Mesenchymal stem cell (in vitro differentiated cells and primary cell): ENCODE results near the gene BAG2.

Experiments used
- DNase-seq: peaks from one replicate; pipeline ENCODE4 v3.0.0-alpha.2; 2013
- H2AFZ ChIP-seq: one replicate; pipeline ENCODE4 v1.6.1; 2013; ENCODE audit warnings: low read depth, mild to moderate bottlenecking, control low read depth, inconsistent platforms, low read length, moderate library complexity
- H2AK5ac ChIP-seq: 2 replicates; pipeline ENCODE4 v1.6.1; 2013; ENCODE audit warnings: low read length, moderate library complexity, mild to moderate bottlenecking, inconsistent platforms; ENCODE audit not compliant: severe bottlenecking
- H2BK120ac ChIP-seq: one replicate; pipeline ENCODE4 v1.6.1; 2013; ENCODE audit warnings: low read depth, mild to moderate bottlenecking, inconsistent platforms, low read length, moderate library complexity
- H2BK12ac ChIP-seq, 2 experiments: one replicate each; pipeline ENCODE4 v1.6.1; 2013; ENCODE audit warnings: inconsistent platforms in 2 of 2, low read length in 2 of 2, mild to moderate bottlenecking in 2 of 2, moderate library complexity in 2 of 2, control low read depth in 1 of 2
- H2BK15ac ChIP-seq: one replicate; pipeline ENCODE4 v1.6.1; 2013; ENCODE audit warnings: mild to moderate bottlenecking, low read depth, inconsistent platforms; ENCODE audit not compliant: poor library complexity, severe bottlenecking
- H2BK5ac ChIP-seq: 2 replicates; pipeline ENCODE4 v1.6.1; 2013; ENCODE audit warnings: low read depth, mild to moderate bottlenecking, low read length, control low read depth, inconsistent platforms; ENCODE audit not compliant: poor library complexity, severe bottlenecking
- H3K14ac ChIP-seq, 2 experiments: one replicate each; pipeline ENCODE4 v1.6.1; 2013; ENCODE audit warnings: inconsistent platforms in 2 of 2, low read length in 2 of 2, control low read depth in 1 of 2, mild to moderate bottlenecking in 1 of 2, moderate library complexity in 1 of 2
- H3K18ac ChIP-seq, 2 experiments: one replicate each; pipeline ENCODE4 v1.6.1; 2013; ENCODE audit warnings: inconsistent platforms in 2 of 2, low read length in 2 of 2, control low read depth in 1 of 2, low read depth in 1 of 2, mild to moderate bottlenecking in 1 of 2
- H3K23ac ChIP-seq, 2 experiments: one replicate each; pipeline ENCODE4 v1.6.1; 2013; ENCODE audit warnings: inconsistent platforms in 2 of 2, low read length in 2 of 2, mild to moderate bottlenecking in 2 of 2, moderate library complexity in 2 of 2, control low read depth in 1 of 2
- H3K27ac ChIP-seq: 2 replicates; pipeline ENCODE4 v1.5.1; 2013; ENCODE audit warnings: mild to moderate bottlenecking, moderate library complexity, low read length, control low read depth, inconsistent platforms; ENCODE audit not compliant: poor library complexity, severe bottlenecking
- H3K27me3 ChIP-seq, 2 experiments: 2 replicates each; pipeline versions ENCODE4 v1.6.1 to v1.7.0; 2013; ENCODE audit warnings: low read length in 2 of 2, mild to moderate bottlenecking in 2 of 2, moderate library complexity in 2 of 2, control low read depth in 1 of 2, inconsistent platforms in 1 of 2; ENCODE audit not compliant: control insufficient read depth in 1 of 2, insufficient read depth in 1 of 2
- H3K36me3 ChIP-seq, 2 experiments: 2 replicates each; pipeline versions ENCODE4 v1.6.1 to v1.7.0; 2013; ENCODE audit warnings: low read length in 2 of 2, control low read depth in 1 of 2, inconsistent platforms in 1 of 2, low read depth in 1 of 2, mild to moderate bottlenecking in 1 of 2; ENCODE audit not compliant: insufficient read depth in 2 of 2, control insufficient read depth in 1 of 2
- H3K4ac ChIP-seq, 2 experiments: one replicate each; pipeline ENCODE4 v1.6.1; 2013; ENCODE audit warnings: inconsistent platforms in 2 of 2, low read length in 2 of 2, mild to moderate bottlenecking in 2 of 2, moderate library complexity in 2 of 2, control low read depth in 1 of 2, low read depth in 1 of 2
- H3K4me1 ChIP-seq: 2 replicates; pipeline ENCODE4 v1.6.1; 2013; ENCODE audit warnings: low read depth, low read length, control low read depth; ENCODE audit not compliant: control insufficient read depth, insufficient read depth
- H3K4me2 ChIP-seq: 2 replicates; pipeline ENCODE4 v1.6.1; 2013; ENCODE audit warnings: low read length, mild to moderate bottlenecking, inconsistent platforms; ENCODE audit not compliant: poor library complexity, severe bottlenecking
- H3K4me3 ChIP-seq, 2 experiments: 2 replicates each; pipeline versions ENCODE4 v1.5.1 to v1.7.0; 2013; ENCODE audit warnings: low read length in 2 of 2, mild to moderate bottlenecking in 2 of 2, control low read depth in 1 of 2, low read depth in 1 of 2; ENCODE audit not compliant: insufficient read depth in 1 of 2
- H3K79me1 ChIP-seq: replicated peaks from 2 replicates; pipeline ENCODE4 v1.6.1; 2013; ENCODE audit warnings: mild to moderate bottlenecking, control low read depth, low read length, inconsistent platforms; ENCODE audit not compliant: poor library complexity, severe bottlenecking
- H3K9ac ChIP-seq: 2 replicates; pipeline ENCODE4 v1.7.0; 2013; ENCODE audit warnings: mild to moderate bottlenecking, low read length, moderate library complexity
- H3K9me3 ChIP-seq: 2 replicates; pipeline ENCODE4 v1.7.0; 2013; ENCODE audit warnings: mild to moderate bottlenecking, low read length; ENCODE audit not compliant: control insufficient read depth
- H4K8ac ChIP-seq: one replicate; pipeline ENCODE4 v1.6.1; 2013; ENCODE audit warnings: inconsistent platforms, mild to moderate bottlenecking, low read length, moderate library complexity
- H4K91ac ChIP-seq: one replicate; pipeline ENCODE4 v1.6.1; 2013; ENCODE audit warnings: mild to moderate bottlenecking, low read length, inconsistent platforms
- WGBS: methylation state at CpG from one replicate; pipeline ENCODE4 v1.1.7; 2013; ENCODE audit warnings: mixed read lengths; 5-methylcytosine and 5-hydroxymethylcytosine counted together

BAG2 gene

DNA sequence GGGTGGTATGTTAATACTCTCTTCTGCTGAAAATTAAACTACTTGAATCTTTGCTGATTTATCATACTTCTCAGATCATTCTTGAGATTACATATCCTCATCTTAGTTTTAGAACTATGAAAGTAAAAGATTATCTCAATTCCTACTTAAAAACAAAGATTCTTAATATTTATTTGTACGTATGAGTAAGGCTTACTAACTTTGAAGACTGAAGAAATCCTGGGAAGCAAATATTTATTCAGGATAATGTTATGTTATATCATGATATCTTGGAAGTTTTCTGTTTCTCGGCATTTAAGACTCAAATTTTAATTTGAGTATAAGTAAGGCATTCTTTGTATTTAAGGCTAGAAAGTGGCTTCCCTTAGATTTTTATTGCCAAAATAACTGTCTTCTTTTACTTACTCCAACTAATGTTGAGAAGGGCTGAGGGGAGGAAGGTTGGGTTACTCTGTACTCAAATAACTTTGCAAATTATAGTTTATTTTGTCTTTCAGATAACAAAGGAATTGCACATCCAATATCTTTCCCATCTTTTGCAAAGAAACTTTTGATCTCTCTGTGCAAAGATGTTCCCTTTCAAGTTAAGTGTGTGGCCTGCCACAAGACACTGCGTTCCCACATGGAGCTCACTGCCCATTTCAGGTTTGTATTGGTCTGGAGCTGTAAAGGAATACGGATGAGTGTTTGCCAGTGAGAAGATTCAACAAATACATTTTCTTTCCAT lies 30.5 kb upstream of the BAG2 start:
- WGBS = 100% methylated on average over 2 of the region's 4 CpGs
- Histone ChIP-seq H3K23ac (no peak overlapping the region), H3K18ac (no peak overlapping the region)

DNA sequence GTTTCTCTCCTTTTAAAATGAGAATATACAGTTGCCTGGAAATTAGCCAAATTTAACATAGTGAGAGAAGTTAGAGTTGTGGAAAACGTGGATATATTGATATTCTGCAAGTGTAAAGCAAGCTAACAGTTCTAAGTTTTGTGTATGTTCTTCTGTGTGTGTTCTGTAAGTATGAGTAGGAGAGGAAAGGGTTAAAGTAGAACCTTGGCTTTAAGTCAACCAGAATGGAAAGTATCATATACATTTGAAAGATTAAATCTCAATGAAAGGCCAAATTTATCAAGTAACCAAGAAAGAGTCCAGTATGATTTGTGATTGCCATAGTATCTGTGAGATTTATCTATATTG lies 30.0 kb upstream of the BAG2 start:
- H3K4ac ChIP-seq = no peak overlapping the region
- H3K23ac ChIP-seq = no peak overlapping the region
- no peak overlapping the region for H3K9ac ChIP-seq
- H3K18ac ChIP-seq = no peak overlapping the region
- no peak overlapping the region for H2AK5ac ChIP-seq
- no peaks in the 10 kb centered on the region for H3K27me3 ChIP-seq
- H3K4me3 ChIP-seq = no peak overlapping the region
- H2BK5ac ChIP-seq = no peak overlapping the region
- 100% methylated on average over 1 of the region's 1 CpG for WGBS
- no peak overlapping the region for H3K14ac ChIP-seq
- no peaks in the 10 kb centered on the region for H3K4me1 ChIP-seq
- no peak overlapping the region for H2AFZ ChIP-seq
- no peak overlapping the region for H4K91ac ChIP-seq
- no peaks in the 10 kb centered on the region for H3K9me3 ChIP-seq
- H3K27ac ChIP-seq = no peak overlapping the region
- H3K4me2 ChIP-seq = no peak overlapping the region
- H2BK12ac ChIP-seq = no peak overlapping the region
- no peak overlapping the region for H2BK15ac ChIP-seq
- H3K36me3 ChIP-seq = peaks cover 6 to 80% of the 10 kb centered on the region in 2 experiments
- H3K79me1 ChIP-seq = peaks cover 7% of the 10 kb centered on the region
- DNase-seq = no peak
- H2BK120ac ChIP-seq = no peak overlapping the region
- H4K8ac ChIP-seq = no peak overlapping the region

More for the DNA sequence above, 30.5 kb upstream of the BAG2 start:
- H2AFZ ChIP-seq = no peak overlapping the region
- DNase-seq = no peak
- H2AK5ac ChIP-seq = no peak overlapping the region
- H2BK120ac ChIP-seq = no peak overlapping the region
- H3K4me2 ChIP-seq = no peak overlapping the region
- no peak overlapping the region for H3K9ac ChIP-seq
- H3K4me1 ChIP-seq = no peaks in the 10 kb centered on the region
- H3K4ac ChIP-seq = no peak overlapping the region
- H3K36me3 ChIP-seq = peaks cover 6 to 80% of the 10 kb centered on the region in 2 experiments
- no peak overlapping the region for H2BK15ac ChIP-seq
- no peak overlapping the region for H3K14ac ChIP-seq
- H3K79me1 ChIP-seq = peaks cover 7% of the 10 kb centered on the region
- no peak overlapping the region for H2BK12ac ChIP-seq
- no peak overlapping the region for H3K4me3 ChIP-seq
- no peak overlapping the region for H4K8ac ChIP-seq
- no peak overlapping the region for H3K27ac ChIP-seq
- no peak overlapping the region for H4K91ac ChIP-seq
- no peaks in the 10 kb centered on the region for H3K9me3 ChIP-seq
- H3K27me3 ChIP-seq = no peaks in the 10 kb centered on the region
- H2BK5ac ChIP-seq = no peak overlapping the region

DNA sequence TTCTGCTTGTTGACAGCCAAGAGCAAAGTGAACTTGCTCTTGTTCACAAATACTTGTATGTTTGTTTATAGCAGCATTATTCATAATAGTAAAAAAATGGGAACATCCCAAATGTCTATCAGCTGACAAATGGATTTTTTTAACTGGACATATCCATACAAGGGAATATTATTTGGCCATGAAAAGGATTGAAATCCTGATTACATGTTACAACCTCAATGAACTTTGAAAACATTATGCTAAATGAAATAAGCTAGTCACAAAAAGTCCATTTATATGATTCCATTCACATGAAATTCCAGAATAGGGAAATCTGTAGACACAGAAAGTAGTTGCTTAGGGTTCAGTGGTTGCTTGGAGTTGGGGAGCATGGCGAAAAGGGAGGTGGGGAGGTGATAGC lies 28.4 kb upstream of the BAG2 start:
- H4K91ac ChIP-seq = no peak overlapping the region
- no peak for DNase-seq
- no peak overlapping the region for H3K18ac ChIP-seq
- H3K79me1 ChIP-seq = peaks cover 4% of the 10 kb centered on the region
- no peak overlapping the region for H2BK15ac ChIP-seq
- H3K4me2 ChIP-seq = no peak overlapping the region
- H3K14ac ChIP-seq = no peak overlapping the region
- H3K4me3 ChIP-seq = no peak overlapping the region
- H3K23ac ChIP-seq = no peak overlapping the region
- H3K27ac ChIP-seq = no peak overlapping the region
- H2BK12ac ChIP-seq = no peak overlapping the region
- H3K4ac ChIP-seq = no peak overlapping the region
- H3K4me1 ChIP-seq = no peaks in the 10 kb centered on the region
- no peaks in the 10 kb centered on the region for H3K27me3 ChIP-seq
- H2BK5ac ChIP-seq = no peak overlapping the region
- H2AFZ ChIP-seq = no peak overlapping the region
- 100% methylated on average over 1 of the region's 1 CpG for WGBS
- no peak overlapping the region for H4K8ac ChIP-seq
- no peak overlapping the region for H3K9ac ChIP-seq
- no peak overlapping the region for H2BK120ac ChIP-seq
- no peaks in the 10 kb centered on the region for H3K9me3 ChIP-seq
- no peak overlapping the region for H2AK5ac ChIP-seq
- H3K36me3 ChIP-seq = peaks cover 8 to 86% of the 10 kb centered on the region in 2 experiments

DNA sequence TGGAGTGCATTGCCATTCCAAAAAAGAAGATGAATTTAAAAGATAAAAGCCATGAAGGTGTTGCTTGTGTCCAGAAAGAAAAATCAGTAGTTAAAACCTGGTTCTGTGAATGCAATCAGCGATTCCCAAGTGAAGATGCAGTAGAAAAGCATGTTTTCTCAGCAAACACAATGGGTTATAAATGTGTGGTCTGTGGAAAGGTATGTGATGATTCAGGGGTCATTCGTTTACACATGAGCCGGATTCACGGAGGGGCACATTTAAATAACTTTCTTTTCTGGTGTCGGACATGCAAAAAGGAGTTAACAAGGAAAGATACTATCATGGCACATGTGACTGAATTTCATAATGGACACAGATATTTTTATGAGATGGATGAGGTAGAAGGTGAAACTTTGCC lies 24.7 kb upstream of the BAG2 start:
- Histone ChIP-seq H3K14ac (no peak overlapping the region), H3K4me2 (no peak overlapping the region), H3K9ac (no peak overlapping the region), H2AK5ac (no peak overlapping the region), H4K8ac (no peak overlapping the region), H3K18ac (no peak overlapping the region), H3K4me1 (no peaks in the 10 kb centered on the region), H3K27ac (no peak overlapping the region), H2BK5ac (no peak overlapping the region), H2BK12ac (no peak overlapping the region), H3K4me3 (no peak overlapping the region), H3K36me3 (peaks cover 7 to 91% of the 10 kb centered on the region in 2 experiments), H3K9me3 (no peaks in the 10 kb centered on the region), H3K79me1 (peaks cover 5% of the 10 kb centered on the region), H2BK15ac (no peak overlapping the region), H4K91ac (no peak overlapping the region), H3K27me3 (no peaks in the 10 kb centered on the region), H2BK120ac (no peak overlapping the region), H2AFZ (no peak overlapping the region), H3K4ac (no peak overlapping the region), H3K23ac (no peak overlapping the region)
- 74% methylated on average over 5 of the region's 5 CpGs for WGBS
- DNase-seq = no peak
